ENCODE measurements around the gene MAD1L1. TPM values are rescaled to one million over a fixed set of nuclear protein-coding genes. Genes with fewer than 3 reads are reported as not detected.

MAD1L1 gene
- total RNA-seq: 100 to 1,000 TPM; 157 to 227 TPM

DNA sequence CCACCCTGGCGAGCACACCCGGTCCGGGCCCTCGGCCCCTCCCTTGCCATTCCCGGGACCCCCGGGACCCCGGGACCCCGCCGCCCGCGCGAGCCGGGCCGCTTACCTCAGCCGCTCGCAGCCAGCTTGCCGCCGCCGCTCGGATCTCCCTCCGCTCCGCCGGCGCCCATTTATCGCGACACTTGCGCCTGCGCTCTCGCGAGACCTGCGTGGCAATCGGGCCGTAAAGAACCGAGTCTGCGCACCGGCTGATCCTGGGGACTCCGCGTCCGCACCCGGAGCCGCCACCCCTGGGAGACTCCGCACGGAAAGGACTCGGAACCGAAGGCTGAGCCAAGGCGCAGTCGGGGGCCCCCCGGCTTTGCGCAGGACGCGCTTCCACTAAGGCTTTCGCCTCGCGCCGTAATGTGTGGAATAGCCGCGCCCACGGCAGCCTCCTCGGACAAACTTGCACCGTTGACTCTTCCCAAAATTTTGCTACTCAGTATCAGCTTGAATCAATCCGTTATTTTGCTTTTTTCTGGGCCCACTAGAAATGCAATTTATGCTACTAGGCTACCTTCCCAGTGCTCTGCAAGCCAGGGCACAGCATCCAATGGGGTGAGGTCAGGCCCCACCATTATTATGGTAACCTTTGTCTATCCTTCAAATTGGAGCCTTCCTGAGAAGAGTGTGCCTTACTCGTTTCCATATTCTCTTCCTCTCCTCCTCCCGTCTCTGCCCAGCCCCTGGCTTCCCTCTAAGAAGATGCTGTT lies at the start of gene MAD1L1:
TSS of gene MAD1L1 (minus strand) at position 180 of the 755 bp plus-strand sequence. CDS start 2,812 bp downstream, outside the sequence.

DNA sequence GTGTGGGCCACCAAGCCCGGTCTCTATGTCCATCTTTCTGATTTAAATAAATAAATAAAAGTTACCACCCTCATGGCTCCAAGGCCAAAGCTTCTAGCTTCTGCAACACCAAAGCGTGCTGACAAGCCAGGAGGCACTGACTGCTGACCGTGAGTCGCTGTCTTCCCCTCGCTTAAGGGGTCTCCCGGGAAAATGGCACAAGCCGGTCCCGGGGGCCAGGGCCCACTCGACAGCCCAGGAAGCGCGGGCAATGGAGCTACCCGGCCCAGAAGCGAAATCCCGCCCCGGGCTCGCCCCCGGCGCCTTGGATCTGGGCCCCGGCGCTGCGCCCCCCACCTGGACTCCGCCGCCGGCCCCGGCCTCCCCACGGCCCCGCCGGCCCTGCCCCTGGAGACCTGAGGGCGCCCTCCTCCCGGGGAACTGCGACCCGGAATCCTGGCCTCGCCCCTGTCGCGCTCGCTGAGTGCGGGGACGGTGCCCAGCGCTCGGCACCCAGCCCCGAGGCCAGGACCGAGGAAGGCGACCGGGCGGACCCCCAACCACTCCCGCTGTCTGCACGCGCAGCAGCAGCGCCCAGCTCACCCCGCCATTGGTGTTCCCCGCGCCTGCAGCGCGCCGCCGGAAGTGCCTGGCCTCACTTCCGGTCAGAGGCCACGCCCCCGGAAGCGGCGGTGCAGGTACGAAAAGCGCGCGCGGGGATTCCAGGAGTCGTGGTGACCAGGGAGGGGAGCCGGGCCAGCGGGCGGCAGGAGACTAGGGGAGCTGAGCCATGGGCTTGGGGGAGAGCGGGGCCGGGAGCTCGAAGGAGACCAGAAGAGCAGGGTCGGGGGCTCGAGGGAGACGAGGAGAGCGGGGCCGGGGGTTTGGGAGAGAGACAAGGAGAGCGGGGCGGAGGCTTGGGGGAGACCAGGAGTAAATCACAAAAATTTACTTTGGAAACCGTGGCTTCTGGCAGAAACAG lies 9.1 kb upstream of the MAD1L1 start, which contains the start of the genes MRM2 and NUDT1:
TSS of gene MRM2 (minus strand) at position 626 of the 961 bp plus-strand sequence. CDS start at position 590, 36 bp downstream.
TSS of gene NUDT1 (plus strand) at position 647 of the 961 bp plus-strand sequence. CDS start 2,349 bp downstream, outside the sequence.

Small RNAs within 50 kb of the gene (small RNA-seq; reads per million reads assigned to genes)
- 0 to 0.17 reads per million in 2 donors for gene MIR4655

Other genes starting within 250 kb of the MAD1L1 start
- gene MRM2, start 9.3 kb upstream of the MAD1L1 start, total RNA-seq: 10 to 100 TPM; 13.1 to 26.3 TPM
- 10 to 100 TPM; 23.7 to 31.6 TPM for gene NUDT1, start 9.3 kb upstream of the MAD1L1 start, total RNA-seq
- 10 to 100 TPM; 40.3 to 51.3 TPM for gene SNX8, start 81.5 kb upstream of the MAD1L1 start, total RNA-seq
- gene EIF3B, start 121.9 kb upstream of the MAD1L1 start, total RNA-seq: 100 to 1,000 TPM; 138 to 198 TPM
- 1 to 10 TPM; 2.4 to 3.7 TPM for gene CHST12, start 170.7 kb upstream of the MAD1L1 start, total RNA-seq
- not detected for gene GRIFIN, start 243.5 kb upstream of the MAD1L1 start, total RNA-seq